HG02759 (cell line): Measurements from ENCODE around the gene WWTR1.

Experiments used
- ATAC-seq: cut with Tn5 transposase; IDR thresholded peaks from one replicate; pipeline ENCODE4 v1.9.1; 2021; ENCODE audit warnings: mild to moderate bottlenecking, moderate library complexity; ENCODE audit not compliant: unreplicated experiment

Gene WWTR1

DNA sequence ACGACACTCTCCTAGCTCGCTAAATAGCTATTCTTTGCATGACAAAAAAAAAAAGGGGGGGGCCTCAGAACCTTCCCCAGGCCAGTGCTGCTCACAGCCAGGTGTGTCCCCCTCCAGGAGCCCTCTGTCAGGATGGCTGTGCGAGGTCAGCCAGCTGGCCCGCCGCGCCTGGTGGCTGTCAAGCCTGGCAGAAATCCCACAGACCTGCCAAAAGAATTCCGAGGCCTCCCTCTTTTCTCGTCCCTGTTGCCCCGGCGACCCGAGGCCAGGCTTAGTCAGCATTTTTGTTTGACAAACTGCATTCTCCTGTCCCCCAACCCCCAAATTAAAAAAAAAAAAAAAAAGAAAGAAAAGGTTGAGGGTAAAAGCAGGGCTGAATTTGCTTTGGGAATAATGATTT, 121.4 kb downstream of the WWTR1 start:
- ATAC-seq: no peak

DNA sequence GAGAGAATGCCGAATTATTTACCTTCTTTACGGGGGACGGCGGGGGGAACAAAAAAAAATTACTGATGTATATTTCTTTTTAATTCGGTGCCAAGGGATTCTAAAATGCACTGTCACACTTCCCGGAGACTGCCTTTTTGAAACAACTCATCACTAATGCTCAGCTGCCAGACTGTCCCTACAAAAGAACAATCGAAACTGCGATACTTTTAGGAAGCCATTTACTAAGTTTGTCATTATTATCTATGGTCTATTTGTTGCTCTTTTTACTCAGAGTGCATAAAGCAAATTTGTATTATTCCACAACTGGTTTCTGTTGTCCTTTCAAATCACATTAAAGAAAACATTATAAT, 122.5 kb downstream of the WWTR1 start:
- ATAC-seq: no peak

DNA sequence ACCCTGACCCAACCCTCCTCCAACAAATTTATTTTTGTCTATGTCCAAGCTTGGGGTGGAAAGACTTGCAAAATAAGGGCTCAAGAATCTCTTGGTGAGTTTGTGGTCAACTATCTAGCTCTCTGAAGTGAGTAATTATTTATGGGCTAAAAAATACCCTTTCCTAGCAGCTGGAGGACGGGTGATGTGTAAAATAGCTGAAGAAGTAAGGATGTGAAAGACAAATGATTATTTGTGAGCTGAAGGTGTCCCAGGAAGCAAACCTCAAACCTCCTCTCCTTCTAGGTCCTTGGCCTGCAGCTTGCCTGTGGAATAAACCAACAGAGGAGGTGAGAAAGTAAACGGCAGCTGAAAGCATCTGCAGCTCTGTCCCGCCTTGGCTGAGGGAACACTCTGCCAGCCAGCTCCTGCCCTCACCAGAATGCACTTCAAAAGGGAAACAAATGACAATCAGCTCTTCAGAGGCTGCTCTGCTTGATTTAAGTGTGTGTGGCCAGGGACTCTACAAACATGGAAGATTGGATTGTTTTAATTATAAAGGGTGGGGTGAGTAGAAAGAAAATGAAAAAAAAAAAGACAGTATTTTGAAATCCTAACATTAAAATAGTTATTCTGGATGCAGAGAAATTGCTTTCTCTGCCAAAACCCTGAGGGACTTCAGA, 123.0 kb downstream of the WWTR1 start:
- ATAC-seq: no peak

DNA sequence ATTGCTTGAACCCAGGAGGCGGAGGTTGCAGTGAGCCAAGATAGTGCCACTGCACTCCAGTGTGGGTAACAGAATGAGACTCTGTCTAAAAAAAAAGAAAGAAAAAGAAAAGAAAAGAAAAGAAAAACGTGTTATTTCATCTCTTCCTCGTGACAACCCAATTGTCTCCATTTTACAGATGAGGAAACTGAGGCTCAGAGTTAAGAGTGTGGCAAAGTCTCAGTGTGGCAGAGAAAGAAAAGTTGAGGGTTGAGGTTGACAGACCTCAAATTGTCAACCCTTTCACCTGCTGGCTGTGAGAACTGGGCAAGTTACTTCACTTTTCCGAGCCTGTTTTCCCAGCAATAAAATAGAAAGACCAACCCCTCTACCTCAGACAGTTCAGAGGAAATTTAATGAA, 123.7 kb downstream of the WWTR1 start:
- no peak for ATAC-seq

DNA sequence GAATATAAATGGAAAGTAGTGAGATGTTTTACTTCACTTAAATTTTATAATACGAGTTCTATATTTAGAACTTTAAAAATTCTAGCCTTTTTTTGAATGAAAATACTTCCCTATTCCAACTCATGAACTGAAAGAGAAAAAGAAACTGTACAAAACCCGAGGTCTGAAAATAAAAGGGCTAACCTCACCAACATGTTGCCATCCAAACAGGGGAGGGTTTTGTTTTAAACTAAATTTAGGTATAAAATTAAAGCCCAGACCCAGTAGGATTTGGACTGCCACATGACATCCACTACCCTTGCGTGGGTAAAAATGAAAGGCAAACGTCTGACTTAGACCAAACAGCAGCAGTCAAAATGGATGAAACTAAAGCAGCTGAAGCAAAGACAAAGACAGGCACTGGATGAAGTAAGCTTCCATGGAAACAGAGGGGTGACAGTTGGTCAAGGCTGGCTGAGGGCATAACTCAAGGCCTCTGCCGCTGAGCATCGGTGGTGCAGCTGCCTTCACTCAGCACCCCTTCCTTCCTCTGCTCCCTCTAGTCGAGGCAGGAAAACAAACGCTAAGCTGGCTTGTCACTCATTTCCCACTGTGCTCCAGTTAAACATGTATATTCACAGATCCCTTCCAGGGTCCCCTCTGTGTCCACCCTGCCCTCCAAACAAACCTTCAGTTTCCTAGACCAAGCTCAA, 125.2 kb downstream of the WWTR1 start:
- peak; percentile 49 for ATAC-seq

DNA sequence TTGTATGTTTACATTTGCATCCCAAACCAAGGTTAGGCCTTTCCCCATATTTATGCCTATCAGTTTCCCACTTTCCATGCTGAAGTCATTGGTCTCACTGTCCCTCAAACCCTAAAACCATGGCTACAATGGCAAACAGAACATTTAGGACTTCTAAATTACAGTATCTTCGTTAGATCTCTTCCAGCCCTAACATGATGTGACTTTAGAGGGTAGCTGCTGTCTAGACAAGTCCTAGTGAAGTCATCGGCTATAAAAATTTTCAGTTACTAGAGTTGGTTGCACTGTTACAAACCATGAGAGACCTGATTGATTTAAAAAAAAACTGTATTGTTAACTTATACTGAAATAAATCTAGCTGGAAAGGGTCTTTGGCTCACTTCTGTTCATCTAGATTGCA, 128.7 kb downstream of the WWTR1 start:
- ATAC-seq: no peak

DNA sequence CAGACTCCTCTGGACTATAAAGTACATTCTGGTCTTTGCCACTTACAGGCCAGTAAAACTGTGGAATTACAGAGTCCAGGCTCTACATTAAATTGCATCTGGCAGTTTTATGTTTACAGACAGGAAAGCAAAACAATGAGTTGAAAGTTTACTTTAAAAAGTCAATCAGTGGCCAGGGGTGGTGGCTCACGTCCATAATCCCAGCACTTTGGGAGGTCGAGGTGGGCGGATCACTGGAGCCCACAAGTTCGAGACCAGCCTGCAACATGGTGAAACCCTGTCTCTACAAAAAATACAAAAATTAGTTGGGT, 129.5 kb downstream of the WWTR1 start:
- ATAC-seq: no peak

DNA sequence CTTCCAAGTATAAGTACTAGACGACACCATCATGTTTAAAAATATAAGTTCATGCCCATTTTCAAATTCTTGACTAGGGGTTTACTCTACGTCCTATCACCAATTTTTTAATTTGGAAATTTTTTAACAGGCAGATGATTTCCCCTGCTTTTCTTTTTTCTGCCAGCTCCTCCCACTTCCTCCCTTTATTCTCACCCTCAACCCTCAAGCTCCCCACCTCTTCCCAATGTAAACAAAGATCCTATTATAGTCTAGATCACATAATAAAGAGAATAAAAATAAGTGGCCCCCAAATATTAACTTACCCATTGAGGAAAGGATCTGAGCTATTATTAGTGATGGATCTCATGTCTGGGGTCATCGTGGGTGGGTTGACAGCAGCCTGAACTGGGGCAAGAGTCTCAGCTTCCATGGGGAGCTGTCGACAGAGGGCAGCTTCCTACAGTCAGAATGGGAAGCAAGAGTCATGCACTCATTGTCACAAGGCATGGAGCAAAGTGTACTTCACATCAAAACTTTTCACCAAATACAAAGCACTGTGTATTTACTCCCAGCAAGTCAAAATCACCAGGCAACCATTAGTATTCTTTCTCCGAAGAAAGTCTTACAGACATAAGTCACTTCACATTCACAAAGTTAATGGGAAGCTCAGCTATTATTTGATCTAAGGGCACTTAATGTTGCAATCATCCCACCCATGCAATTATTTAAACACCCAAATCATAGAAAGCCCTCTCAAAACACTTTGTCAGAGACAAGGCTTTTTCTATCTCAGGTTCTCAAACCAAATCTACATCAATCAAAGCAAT, 130.1 kb downstream of the WWTR1 start:
- ATAC-seq: no peak

DNA sequence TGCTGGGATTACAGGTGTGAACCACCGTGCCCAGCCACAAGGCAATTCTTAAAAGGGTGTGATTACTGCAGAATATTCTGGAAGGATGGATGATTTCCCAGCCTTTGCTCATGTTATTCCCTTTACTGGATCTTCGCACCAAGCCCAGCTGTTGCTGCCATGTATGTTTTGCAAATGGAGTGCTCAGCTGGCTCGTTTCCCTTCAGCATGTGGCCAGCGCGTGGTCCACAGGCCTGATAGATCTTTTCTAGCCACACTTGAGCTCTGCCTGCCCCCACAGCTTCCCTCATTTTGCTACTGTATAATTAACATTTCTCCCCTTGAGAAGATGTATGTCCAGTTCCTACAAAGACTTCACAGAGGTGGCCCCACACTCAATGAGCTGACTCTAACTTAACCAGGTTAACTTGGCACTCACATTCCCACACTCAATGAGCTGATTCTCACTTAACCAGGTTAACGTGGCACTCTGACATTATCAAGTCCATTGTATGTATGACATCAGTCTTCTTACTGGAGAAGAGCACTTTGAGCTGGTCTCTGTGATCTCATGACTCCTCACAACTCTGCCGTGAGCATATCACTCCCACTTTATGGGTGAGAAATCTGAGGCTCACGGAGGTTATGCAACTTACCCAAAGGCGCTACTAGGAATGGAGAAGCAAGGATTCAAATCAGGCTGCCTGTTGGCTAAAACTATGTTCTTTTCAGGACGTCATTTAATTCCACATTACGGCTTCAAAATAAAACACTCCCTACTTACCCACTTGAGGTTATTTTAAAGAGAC, 134.1 kb downstream of the WWTR1 start:
- no peak for ATAC-seq

DNA sequence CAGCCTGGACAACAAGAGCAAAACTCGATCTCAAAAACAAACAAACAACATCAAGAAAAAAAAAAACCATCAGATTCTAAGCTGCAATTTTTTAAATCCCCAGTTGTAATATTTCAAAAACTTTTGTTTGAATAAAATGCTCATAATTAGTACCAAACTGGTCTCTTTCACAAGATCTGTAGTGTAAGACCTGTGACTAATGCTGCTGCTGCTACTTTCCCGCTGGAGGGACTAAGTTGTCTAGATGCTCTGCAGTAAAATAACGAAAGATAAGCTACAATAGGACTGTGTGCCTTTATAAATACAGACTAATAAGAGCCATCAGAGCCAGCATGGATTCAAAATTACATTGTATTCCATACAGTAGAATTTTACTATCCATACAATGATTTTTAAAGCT, 137.9 kb downstream of the WWTR1 start:
- ATAC-seq: no peak

DNA sequence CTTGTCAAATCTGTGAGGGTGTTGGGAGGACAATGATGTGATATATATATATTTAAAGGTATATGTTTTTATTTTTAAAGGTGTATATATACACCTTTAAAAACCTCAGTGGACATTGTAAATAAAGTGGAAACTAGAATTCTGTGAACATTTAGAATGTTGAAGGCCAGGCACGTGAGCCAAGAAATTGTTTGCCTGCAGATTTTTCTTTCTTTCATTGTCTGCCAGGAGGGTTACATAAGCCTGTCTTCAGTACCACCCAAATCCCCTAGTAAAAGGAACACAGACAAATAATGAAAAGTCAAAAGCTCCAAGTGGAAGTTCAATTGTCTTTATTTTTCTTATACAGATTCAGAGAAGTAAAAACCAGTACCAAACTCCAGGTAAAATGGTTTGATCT, 140.9 kb downstream of the WWTR1 start:
- ATAC-seq: no peak

DNA sequence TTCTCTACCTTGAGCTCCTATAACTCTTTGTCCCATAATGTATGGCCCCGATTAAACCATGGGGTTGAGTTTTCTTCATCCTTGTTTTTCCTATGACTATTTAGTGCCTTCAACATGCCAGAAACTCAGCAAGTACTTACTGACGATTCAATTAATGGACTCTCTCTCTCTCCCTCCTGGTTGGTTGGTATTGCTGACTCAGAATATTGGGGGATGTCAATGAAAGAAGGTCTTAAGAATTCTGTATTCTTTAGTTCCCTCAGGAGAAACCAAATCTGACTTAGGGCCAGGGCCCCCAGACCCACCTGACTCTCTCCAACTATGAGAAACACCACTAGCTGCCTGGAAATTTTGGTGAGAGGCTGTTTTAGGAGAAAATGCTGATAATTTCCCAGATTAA, 142.6 kb downstream of the WWTR1 start:
- no peak for ATAC-seq

DNA sequence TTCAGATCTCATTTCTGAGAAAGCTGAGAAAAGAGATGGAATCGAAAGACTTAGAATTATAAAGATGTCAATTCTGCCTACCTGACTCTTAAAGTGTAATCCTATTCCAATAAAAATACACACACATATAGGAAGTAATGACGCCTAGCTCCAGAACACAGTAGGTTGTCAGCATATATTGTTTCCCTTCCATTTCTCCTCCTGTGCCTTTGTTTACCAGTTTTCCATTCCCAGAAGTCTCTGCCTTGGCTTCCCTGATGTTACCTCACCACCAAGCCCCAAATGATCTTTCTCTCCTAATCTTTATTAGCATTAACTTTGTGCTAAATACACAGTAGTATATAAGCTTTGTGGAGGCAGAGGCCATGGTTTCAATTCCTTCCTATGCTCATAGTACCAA, 143.4 kb downstream of the WWTR1 start:
- no peak for ATAC-seq

DNA sequence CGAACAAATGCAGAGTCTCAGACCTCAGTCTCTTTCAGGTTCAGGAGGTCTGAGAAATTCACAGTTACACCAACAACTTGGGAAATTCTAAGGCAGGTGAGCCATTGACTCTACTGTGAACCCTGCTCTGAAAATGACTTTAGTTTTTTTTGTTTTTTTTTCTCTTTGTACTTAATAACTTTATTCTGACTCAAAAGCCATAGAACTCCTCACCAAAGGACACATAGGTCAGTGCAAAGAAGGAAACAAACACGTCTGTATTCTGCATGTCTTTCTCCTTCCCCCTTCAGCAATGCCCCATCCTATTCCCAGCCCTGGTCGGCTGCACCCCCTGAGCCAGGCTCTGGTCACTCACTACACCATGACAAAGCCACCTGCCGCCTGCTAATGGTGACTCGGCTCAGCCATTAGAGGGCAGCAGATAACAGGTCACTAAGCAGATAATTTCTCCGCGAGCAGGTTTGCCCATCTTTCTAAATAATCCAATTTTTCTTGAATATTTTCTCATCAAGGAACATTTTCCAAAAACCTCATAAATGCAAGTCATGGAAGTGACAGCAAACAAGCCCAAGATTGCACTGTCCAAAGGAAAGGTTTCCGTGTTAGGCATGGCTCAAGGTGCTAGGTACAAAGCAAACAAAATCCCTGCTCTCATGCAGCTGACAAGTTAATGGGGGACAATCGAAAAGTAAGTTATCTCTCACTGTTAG, 145.6 kb downstream of the WWTR1 start:
- ATAC-seq: peak; percentile 81

DNA sequence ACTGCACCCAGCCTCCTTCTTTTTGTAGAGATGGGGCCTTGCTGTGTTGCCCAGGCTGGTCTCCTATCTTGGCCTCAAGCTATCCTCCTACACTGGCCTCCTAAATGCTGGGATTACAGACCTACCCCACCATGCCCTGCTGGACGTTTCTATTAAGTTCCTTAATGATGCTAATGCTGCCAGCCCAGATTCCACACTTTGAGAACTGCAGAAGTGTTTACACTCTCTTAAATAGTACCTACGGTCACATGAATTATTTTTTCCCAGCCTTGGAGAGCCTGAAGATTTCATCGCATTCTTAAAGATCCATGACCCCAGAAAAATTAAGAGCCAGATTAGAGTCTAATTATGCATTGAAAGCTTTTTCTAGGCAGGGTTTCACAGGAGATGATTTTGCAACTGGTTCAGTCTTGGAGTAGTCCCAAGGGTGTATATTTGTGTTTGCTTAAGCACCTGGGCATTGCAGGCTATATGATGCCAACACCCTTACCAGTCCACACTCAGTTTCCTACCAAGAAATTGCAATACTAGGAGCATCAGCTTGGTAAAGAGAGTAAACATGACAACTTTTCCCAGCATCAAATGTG, 146.7 kb downstream of the WWTR1 start:
- ATAC-seq: no peak

DNA sequence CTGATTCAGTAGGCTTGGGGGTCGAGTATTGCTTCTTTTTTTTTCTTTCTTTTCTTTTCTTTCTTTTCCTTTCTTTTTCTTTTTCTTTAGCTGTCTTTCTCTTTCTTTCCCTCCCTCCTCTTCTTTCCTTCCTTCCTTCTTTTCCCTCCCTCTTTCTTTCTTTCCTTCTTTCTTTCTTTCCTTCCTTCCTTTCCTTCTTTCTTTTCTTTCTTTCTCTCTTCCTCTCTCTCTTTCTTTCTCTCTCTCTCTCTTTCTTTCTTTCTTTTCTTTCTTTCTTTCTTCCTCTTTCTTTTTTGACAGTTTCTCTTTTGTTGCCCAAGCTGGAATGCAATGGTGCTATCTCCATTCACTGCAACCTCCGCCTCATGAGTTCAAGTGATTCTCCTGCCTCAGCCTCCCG, 147.3 kb downstream of the WWTR1 start:
- ATAC-seq: no peak

DNA sequence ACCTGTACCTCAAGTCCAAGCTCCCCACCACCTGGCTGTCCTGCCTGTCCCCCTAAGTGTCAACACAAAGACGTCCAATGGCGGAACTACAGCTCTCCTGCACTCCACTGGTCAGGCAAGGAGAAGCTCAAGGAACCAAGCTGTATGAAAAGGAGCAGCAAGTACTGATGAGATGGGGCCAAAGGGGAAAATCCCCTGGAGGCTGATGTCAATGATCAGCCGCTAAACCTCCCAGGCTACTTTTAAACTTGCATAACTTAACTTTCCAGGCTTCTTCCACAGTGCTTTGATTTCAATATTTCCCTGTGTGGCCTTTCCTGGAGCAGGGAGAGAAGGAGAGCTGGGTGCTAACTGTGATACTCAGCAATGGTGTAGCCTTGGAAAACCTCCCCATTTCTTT, 148.3 kb downstream of the WWTR1 start:
- no peak for ATAC-seq

DNA sequence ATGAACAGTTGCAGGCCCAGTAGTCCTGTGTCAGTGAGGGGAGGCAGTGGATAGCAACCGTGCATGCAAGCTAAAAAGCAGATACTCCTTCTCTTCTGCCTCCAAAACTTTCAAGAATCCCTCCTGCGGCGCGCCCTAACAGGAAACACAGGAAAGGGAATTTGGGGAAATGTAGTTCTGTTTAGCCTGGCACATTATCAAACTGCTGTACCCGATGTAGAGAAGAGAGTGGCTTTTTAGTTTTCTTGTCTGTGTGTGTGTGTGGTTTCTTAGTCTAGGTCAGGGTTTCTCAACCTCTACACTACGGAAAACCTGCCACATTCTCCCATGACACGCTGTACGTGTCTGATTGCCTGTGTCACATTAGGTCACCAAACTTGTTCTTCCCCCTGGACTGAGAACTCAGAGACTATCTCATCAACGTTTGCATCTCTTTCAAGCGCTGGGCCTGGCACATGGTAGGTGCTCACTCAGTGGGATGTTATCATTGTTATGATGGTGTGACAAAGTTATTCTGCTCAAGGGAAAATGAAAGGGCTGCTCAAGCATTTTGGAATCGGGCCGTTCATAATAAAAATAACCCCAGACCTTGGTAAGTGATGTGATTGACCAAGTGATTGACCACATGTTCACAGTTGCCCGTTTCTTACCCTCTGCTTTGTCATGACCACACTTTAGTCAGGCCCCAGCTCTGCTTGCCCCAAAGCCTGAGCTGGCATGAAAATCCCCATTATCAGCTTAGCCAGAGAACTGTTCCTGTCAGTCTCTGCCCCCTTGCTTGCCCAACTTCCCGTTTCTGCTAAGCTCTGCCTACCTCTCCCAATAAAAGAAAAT, 150.1 kb downstream of the WWTR1 start:
- ATAC-seq: no peak

DNA sequence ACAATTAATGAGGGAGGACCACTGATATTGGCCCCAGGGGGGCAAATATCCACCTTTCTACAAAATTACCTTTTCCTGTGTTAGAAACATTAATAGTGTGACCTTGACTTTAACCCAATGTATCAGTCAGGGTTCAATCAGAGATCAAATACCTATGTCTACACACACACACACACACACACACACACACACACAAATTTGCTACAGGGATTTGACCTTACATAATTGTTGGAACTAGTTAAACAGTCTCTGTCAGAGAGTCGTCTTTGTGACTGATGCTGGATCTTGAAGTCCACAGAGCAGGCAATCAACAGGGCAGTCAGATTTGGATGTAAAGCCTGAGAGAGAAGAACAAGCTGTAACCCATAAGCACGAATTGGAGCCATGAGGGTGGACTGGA, 150.9 kb downstream of the WWTR1 start:
- ATAC-seq: no peak

DNA sequence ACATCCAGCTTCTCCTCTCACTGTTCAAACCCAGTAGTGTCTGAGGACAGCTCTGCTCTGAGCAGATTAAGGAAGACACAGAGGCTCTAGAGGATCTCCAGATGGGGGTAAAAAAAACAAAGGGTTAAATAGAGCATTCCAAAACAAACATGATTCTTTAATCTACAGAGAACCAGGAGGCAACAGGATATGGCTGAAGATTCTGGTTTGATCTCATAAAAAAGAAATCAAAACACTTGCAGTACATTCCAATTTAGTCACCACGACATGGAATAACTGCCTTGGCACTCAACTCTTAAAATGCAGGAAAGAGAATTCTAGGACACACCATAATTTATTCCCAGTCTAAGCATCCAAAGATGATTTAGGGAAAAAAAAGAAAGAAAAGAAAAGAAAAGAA, 151.3 kb downstream of the WWTR1 start:
- ATAC-seq: no peak
